Trophoblast cell (in vitro differentiated cells and primary cell): ENCODE data around the gene U2AF2.

Source experiments
- DNase-seq, 2 donors: peaks; one replicate each; pipeline ENCODE4 v3.0.0-alpha.2; 2016
- H2AFZ ChIP-seq: 2 replicates; pipeline ENCODE4 v1.6.1; 2013; ENCODE audit warnings: low read length, moderate library complexity, mild to moderate bottlenecking; ENCODE audit not compliant: insufficient read depth, poor library complexity
- H2AK5ac ChIP-seq: 2 replicates; pipeline ENCODE4 v1.6.1; 2013; ENCODE audit warnings: mild to moderate bottlenecking, low read length
- H2BK120ac ChIP-seq: 2 replicates; pipeline ENCODE4 v1.6.1; 2013; ENCODE audit warnings: low read length, mild to moderate bottlenecking, moderate library complexity; ENCODE audit not compliant: insufficient read depth, poor library complexity
- H2BK12ac ChIP-seq: 2 replicates; pipeline ENCODE4 v1.6.1; 2013; ENCODE audit warnings: mild to moderate bottlenecking, low read length, moderate library complexity
- H2BK5ac ChIP-seq: 2 replicates; pipeline ENCODE4 v1.6.1; 2013; ENCODE audit warnings: low read length, low read depth, moderate library complexity, mild to moderate bottlenecking; ENCODE audit not compliant: poor library complexity
- H3K14ac ChIP-seq: 2 replicates; pipeline ENCODE4 v1.6.1; 2013; ENCODE audit warnings: mild to moderate bottlenecking, low read length
- H3K18ac ChIP-seq: 2 replicates; pipeline ENCODE4 v1.6.1; 2013; ENCODE audit warnings: mild to moderate bottlenecking, low read length
- H3K23ac ChIP-seq: 2 replicates; pipeline ENCODE4 v1.6.1; 2013; ENCODE audit warnings: low read length
- H3K27ac ChIP-seq: 2 replicates; pipeline ENCODE4 v1.5.1; 2013; ENCODE audit warnings: low read depth, mild to moderate bottlenecking, inconsistent platforms, low read length, moderate library complexity
- H3K27me3 ChIP-seq: 2 replicates; pipeline ENCODE4 v1.6.1; 2013; ENCODE audit warnings: inconsistent platforms, mild to moderate bottlenecking, low read length, moderate library complexity; ENCODE audit not compliant: insufficient read depth
- H3K36me3 ChIP-seq, 2 experiments: 1 replicate in 1 of 2; 2 replicates in 1 of 2; pipeline ENCODE4 v1.6.1; 2013; ENCODE audit warnings: low read length in 2 of 2, mild to moderate bottlenecking in 2 of 2, moderate library complexity in 1 of 2; ENCODE audit not compliant: insufficient read depth in 2 of 2, control insufficient read depth in 1 of 2
- H3K4ac ChIP-seq: 2 replicates; pipeline ENCODE4 v1.6.1; 2013; ENCODE audit warnings: low read depth, mild to moderate bottlenecking, low read length, moderate library complexity
- H3K4me1 ChIP-seq, 2 experiments: 1 replicate in 1 of 2; 2 replicates in 1 of 2; pipeline ENCODE4 v1.6.1; 2013; ENCODE audit warnings: low read length in 2 of 2, mild to moderate bottlenecking in 2 of 2, moderate library complexity in 1 of 2; ENCODE audit not compliant: insufficient read depth in 2 of 2, control insufficient read depth in 1 of 2
- H3K4me2 ChIP-seq: 2 replicates; pipeline ENCODE4 v1.6.1; 2013; ENCODE audit warnings: inconsistent platforms, mild to moderate bottlenecking, low read length, moderate library complexity
- H3K4me3 ChIP-seq: 2 replicates; pipeline ENCODE4 v1.5.1; 2013; ENCODE audit warnings: mild to moderate bottlenecking, low read depth, low read length, inconsistent platforms
- H3K79me1 ChIP-seq: one replicate; pipeline ENCODE4 v1.6.1; 2013; ENCODE audit warnings: low read length
- H3K79me2 ChIP-seq: 2 replicates; pipeline ENCODE4 v1.6.1; 2013; ENCODE audit warnings: low read length, mild to moderate bottlenecking; ENCODE audit not compliant: control insufficient read depth, insufficient read depth, poor library complexity
- H3K9ac ChIP-seq: 2 replicates; pipeline ENCODE4 v1.6.1; 2013; ENCODE audit warnings: mild to moderate bottlenecking, low read length
- H3K9me3 ChIP-seq: 2 replicates; pipeline ENCODE4 v1.6.1; 2013; ENCODE audit warnings: low read depth, mild to moderate bottlenecking, control low read depth, inconsistent platforms, low read length; ENCODE audit not compliant: insufficient read depth
- H4K12ac ChIP-seq: 2 replicates; pipeline ENCODE4 v1.6.1; 2013; ENCODE audit warnings: low read depth, mild to moderate bottlenecking, low read length, moderate library complexity
- H4K8ac ChIP-seq: 2 replicates; pipeline ENCODE4 v1.6.1; 2013; ENCODE audit warnings: low read depth, mild to moderate bottlenecking, low read length, moderate library complexity
- H4K91ac ChIP-seq: one replicate; pipeline ENCODE4 v1.6.1; 2013; ENCODE audit warnings: low read depth, mild to moderate bottlenecking, low read length, moderate library complexity
- WGBS: extraction: QIAGEN DNeasy Blood & Tissue Kit; methylation state at CpG from one replicate; pipeline ENCODE4 v1.1.7; 2013; ENCODE audit warnings: missing lambda C conversion rate; ENCODE audit not compliant: insufficient read length, insufficient coverage; ENCODE audit errors: extremely low coverage; 5-methylcytosine and 5-hydroxymethylcytosine counted together

Gene U2AF2

DNA sequence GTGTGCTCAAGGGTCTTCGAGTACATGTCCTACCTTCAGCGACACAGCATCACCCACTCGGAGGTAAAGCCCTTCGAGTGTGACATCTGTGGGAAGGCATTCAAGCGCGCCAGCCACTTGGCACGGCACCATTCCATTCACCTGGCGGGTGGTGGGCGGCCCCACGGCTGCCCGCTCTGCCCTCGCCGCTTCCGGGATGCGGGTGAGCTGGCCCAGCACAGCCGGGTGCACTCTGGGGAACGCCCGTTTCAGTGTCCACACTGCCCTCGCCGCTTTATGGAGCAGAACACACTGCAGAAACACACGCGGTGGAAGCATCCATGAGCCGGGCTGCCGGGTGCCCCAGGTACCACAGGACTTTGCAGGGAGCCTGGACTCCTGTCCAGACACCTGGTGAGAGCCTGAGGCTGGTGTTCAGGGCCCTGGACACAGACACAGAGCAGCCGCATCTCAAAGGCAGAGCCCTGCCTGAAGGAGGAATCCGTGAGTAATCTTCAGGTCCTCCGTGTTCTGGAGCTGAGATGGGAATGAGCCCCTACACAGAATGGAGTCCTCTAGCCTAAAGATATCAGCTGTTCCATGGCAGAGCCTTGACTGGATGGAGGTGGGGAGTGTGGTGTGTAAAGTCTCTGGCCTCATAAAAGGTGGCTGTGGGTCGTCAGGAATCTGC is 9.9 kb upstream of the U2AF2 start:
- Histone ChIP-seq H4K91ac (no peak overlapping the region), H3K79me1 (peaks cover 31% of the 10 kb centered on the region), H3K36me3 (peaks cover 16 to 18% of the 10 kb centered on the region in 2 experiments), H2AFZ (no peak overlapping the region), H2AK5ac (no peak overlapping the region), H2BK5ac (no peak overlapping the region), H3K23ac (no peak overlapping the region), H3K4me1 (peaks cover 16 to 30% of the 10 kb centered on the region in 2 experiments), H3K14ac (no peak overlapping the region), H2BK12ac (no peak overlapping the region), H3K79me2 (peaks cover 27% of the 10 kb centered on the region), H3K18ac (no peak overlapping the region), H3K4me3 (no peak overlapping the region), H3K27ac (no peak overlapping the region), H3K9ac (no peak overlapping the region), H3K27me3 (no peaks in the 10 kb centered on the region), H4K8ac (no peak overlapping the region), H2BK120ac (no peak overlapping the region), H3K4me2 (peak overlapping the region; percentile 87), H4K12ac (no peak overlapping the region), H3K4ac (peak overlapping the region; percentile 96), H3K9me3 (no peaks in the 10 kb centered on the region)
- DNase-seq = no peak
- WGBS = no CpG with 5 or more reads among the region's 28 CpGs

DNA sequence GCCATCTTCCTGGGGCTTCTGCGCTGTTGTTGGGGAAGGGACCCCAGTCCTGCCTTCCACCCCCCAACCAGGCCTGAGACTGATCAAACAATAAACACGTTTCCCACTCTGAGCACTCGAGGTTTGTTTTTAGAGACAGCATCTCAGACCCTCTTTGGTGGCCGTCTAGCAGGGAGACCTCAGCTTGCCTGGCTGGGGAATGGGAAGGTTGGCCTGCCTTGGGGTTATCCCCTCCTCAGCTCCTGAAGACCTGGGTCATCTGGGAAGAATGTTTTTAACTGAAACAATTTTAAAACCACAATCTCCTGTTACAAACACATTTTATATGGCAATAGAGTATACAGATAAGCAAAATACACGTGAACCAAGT is 9.3 kb upstream of the U2AF2 start:
- Histone ChIP-seq H4K8ac (no peak overlapping the region), H3K4ac (no peak overlapping the region), H3K36me3 (peaks cover 18 to 23% of the 10 kb centered on the region in 2 experiments), H2BK5ac (no peak overlapping the region), H3K27ac (no peak overlapping the region), H2BK120ac (no peak overlapping the region), H3K4me1 (peaks cover 11 to 25% of the 10 kb centered on the region in 2 experiments), H3K9me3 (no peaks in the 10 kb centered on the region), H4K12ac (no peak overlapping the region), H3K23ac (no peak overlapping the region), H3K79me2 (peaks cover 25% of the 10 kb centered on the region), H2AK5ac (no peak overlapping the region), H3K14ac (no peak overlapping the region), H3K4me2 (no peak overlapping the region), H3K79me1 (peaks cover 29% of the 10 kb centered on the region), H2AFZ (no peak overlapping the region), H3K4me3 (no peak overlapping the region), H3K27me3 (no peaks in the 10 kb centered on the region), H2BK12ac (no peak overlapping the region), H3K18ac (no peak overlapping the region), H4K91ac (no peak overlapping the region), H3K9ac (no peak overlapping the region)
- WGBS = no CpG with 5 or more reads among the region's 5 CpGs
- DNase-seq = no peak

DNA sequence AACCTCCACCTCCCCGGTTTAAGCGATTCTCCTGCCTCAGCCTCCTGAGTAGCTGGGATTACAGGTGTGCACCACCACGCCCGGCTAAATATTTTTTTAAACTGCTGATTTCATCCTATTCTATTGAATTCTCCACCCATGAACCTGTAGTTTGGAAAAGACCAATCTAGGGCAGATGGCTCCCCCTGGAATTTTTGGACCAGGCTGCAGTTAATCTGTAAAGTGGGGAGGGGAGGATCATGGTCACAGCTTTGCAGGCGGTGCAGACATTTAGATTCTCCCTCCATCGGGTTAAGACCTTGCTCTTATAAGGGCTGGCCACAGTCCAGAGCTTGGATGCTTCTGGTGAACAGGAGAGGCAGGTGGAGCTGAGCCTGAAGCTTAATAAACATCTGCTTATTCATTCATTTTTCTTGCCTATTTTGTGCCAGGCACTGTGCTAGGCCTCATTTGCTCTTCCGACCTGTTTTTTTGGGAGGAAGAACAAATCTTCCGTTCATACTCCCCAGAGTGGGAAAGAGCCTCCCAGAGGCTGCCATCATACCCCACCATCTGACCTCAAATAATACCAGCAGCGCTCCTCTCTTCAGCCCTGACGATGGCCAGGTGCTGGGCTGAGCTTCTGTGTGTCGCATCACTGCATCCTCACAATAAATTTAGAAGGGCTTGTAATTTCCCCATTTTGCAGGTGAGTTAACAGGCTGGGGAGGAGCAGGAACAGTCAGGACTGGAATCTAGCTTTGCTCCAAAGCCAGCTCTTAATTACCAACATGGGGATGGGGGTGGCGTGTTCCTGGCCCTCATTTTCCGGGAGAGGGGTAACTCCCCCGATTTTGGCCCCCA is 7.7 kb upstream of the U2AF2 start:
- Histone ChIP-seq H2BK120ac (no peak overlapping the region), H3K36me3 (peaks cover 26% of the 10 kb centered on the region in 2 experiments), H4K91ac (peak overlapping the region; percentile 93), H3K4ac (no peak overlapping the region), H3K4me2 (peak overlapping the region; percentile 92), H3K9me3 (no peaks in the 10 kb centered on the region), H3K14ac (peak overlapping the region; percentile 23), H3K9ac (peak overlapping the region; percentile 51), H3K23ac (no peak overlapping the region), H4K12ac (peak overlapping the region; percentile 54), H3K27ac (no peak overlapping the region), H3K27me3 (no peaks in the 10 kb centered on the region), H3K4me1 (peaks cover 11 to 24% of the 10 kb centered on the region in 2 experiments), H2AK5ac (no peak overlapping the region), H4K8ac (peak overlapping the region; percentile 85), H2BK5ac (peak overlapping the region; percentile 13), H2BK12ac (no peak overlapping the region), H3K4me3 (peak overlapping the region; percentile 93), H3K79me2 (peaks cover 19% of the 10 kb centered on the region), H3K79me1 (peaks cover 20% of the 10 kb centered on the region), H2AFZ (no peak overlapping the region), H3K18ac (peak overlapping the region; percentile 16)
- DNase-seq = peak in 1 of 2 donors; percentile 38
- WGBS = no CpG with 5 or more reads among the region's 14 CpGs

DNA sequence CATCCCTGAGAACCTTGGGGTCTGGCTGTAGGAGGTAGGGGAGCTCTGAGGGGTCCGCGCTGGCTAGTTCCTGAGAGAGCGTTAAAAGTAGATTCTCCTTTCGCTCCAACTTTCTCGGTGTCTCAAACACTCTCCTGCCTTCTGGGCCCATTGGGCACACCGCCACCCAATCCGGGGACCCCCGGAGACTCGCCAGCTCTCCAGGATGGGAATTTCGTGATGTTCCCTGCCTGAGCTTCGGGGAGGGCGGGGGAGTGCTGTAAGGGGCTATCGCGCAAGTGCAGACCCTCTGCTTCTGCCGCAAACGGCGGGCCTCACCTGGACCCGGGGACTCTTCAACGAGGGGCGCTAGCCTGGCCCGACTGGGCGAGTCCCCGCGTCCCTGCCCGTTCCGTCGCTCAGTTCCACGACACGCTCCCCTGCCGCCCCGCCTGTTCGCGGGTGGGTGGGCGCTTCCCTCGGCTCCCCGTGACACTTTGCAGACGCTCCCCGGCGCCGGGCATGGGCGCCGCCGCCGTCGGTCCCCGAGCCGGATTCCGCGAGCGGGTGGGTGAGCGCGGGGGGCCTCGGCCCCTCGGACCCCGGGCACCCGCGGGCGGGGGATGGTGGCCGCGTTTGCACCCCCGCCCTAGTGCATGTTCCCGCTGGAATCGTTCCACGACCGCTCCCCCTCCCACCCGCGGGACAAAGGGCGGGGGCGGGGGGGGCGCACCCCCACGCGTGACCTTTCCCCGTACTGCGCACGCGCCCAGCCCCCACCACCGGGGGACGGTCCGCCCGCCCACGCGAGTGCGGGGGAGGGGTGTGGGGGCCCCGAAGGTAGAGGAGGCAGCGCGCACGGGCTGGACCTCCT is 6.9 kb upstream of the U2AF2 start, which contains the start of gene CCDC106:
TSS of gene CCDC106 (plus strand) at position 481 of the 853 bp plus-strand sequence. CDS start 835 bp downstream, outside the sequence.
- H3K23ac ChIP-seq = no peak within 1 kb of the TSS
- H3K27me3 ChIP-seq = no peaks in the 10 kb centered on the region
- H2BK120ac ChIP-seq = peak within 1 kb of the TSS; percentile 89
- H3K4me3 ChIP-seq = peak within 1 kb of the TSS; percentile 93
- peak within 1 kb of the TSS; percentile 79 for H4K12ac ChIP-seq
- WGBS = no CpG with 5 or more reads among the region's 87 CpGs
- H3K36me3 ChIP-seq = peaks cover 31 to 32% of the 10 kb centered on the region in 2 experiments
- H3K9ac ChIP-seq = peak within 1 kb of the TSS; percentile 97
- H3K79me2 ChIP-seq = peaks cover 19% of the 10 kb centered on the region
- peak within 1 kb of the TSS; percentile 85 for H4K8ac ChIP-seq
- H2BK12ac ChIP-seq = peak within 1 kb of the TSS; percentile 75
- no peaks in the 10 kb centered on the region for H3K9me3 ChIP-seq
- H2AK5ac ChIP-seq = peak within 1 kb of the TSS; percentile 43
- H4K91ac ChIP-seq = peak within 1 kb of the TSS; percentile 93
- peaks cover 6 to 17% of the 10 kb centered on the region in 2 experiments for H3K4me1 ChIP-seq
- peak within 1 kb of the TSS; percentile 94 for H2AFZ ChIP-seq
- H3K4me2 ChIP-seq = peak within 1 kb of the TSS; percentile 92
- peak within 1 kb of the TSS; percentile 90 for H3K14ac ChIP-seq
- DNase-seq = peak in 1 of 2 donors; percentile 44
- H3K18ac ChIP-seq = peak within 1 kb of the TSS; percentile 98
- H2BK5ac ChIP-seq = peak within 1 kb of the TSS; percentile 95
- peak within 1 kb of the TSS; percentile 67 for H3K4ac ChIP-seq
- peak within 1 kb of the TSS; percentile 63 for H3K27ac ChIP-seq
- H3K79me1 ChIP-seq = peaks cover 15% of the 10 kb centered on the region
